Neutrophil (primary cell): ENCODE measurements around the gene TMEM97.

Source experiments
- H3K27ac ChIP-seq: fragments of 200-600 bp; sonication (generic); 2 replicates; pipeline ENCODE4 v1.5.1; 2016; ENCODE audit warnings: mild to moderate bottlenecking, moderate library complexity
- H3K27me3 ChIP-seq: fragments of 200-600 bp; sonication (generic); 2 replicates; pipeline ENCODE4 v1.6.0; 2016; ENCODE audit warnings: mild to moderate bottlenecking
- H3K36me3 ChIP-seq: fragments of 200-600 bp; sonication (generic); 2 replicates; pipeline ENCODE4 v1.5.1; 2017
- H3K4me1 ChIP-seq, 2 experiments: fragments of 200-600 bp in 1 of 2; sonication (generic) in 1 of 2; 1 replicate in 1 of 2; 2 replicates in 1 of 2; pipeline versions ENCODE4 v1.5.1 to v1.6.1; 2013 to 2016; ENCODE audit warnings: low read depth in 1 of 2, low read length in 1 of 2, mild to moderate bottlenecking in 1 of 2, moderate library complexity in 1 of 2; ENCODE audit not compliant: control insufficient read depth in 1 of 2, insufficient read depth in 1 of 2
- H3K4me3 ChIP-seq, 2 experiments: fragments of 200-600 bp in 1 of 2; sonication (generic) in 1 of 2; 1 replicate in 1 of 2; 2 replicates in 1 of 2; pipeline ENCODE4 v1.5.1; 2013 to 2016; ENCODE audit warnings: low read depth in 1 of 2, low read length in 1 of 2, mild to moderate bottlenecking in 1 of 2, moderate library complexity in 1 of 2
- H3K9me3 ChIP-seq: fragments of 200-600 bp; sonication (generic); 2 replicates; pipeline ENCODE4 v1.5.1; 2016
- CTCF ChIP-seq: fragments of 200-600 bp; sonication (generic); IDR thresholded peaks from 2 replicates; pipeline ENCODE4 v1.5.1; 2016; ENCODE audit warnings: antibody characterized with exemption

The TMEM97 gene

DNA sequence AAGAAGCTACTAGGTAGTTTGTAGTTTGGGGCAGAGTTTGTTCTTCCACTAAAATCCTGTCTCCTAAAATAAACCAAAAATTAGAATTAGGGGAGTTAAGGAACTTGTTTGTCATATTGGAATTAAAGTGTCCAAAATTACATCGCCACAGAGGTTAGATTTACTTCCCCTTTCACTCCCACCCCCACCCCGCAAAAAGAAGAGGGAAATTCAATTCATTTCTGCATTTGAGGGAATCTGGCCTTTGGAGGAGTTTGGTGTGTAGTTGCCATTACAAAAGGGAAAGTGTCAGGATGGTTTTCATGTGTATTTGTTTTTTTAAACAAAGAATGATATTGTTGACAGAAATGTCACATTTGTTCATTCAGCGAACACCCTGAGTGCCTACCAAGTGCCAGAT, 5.8 kb downstream of the TMEM97 start:
- H3K36me3 ChIP-seq, result peaks cover 26% of the 10 kb centered on the region

DNA sequence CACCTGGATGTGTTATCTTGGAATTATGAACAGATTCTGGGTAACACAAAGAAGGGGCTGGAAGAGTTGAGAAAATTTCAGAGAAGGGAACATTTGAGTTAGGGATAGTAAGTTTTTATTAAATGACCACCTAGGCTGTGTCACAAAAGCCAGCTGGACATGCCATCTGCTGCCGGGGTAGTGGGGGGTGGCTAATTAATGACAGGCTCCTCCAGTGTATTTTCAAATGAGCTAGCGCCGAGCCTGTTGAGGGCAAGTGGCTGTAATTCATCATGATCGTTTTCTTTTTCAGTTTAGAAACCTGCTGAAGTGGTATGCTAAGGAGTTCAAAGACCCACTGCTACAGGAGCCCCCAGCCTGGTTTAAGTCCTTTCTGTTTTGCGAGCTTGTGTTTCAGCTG, 6.2 kb downstream of the TMEM97 start:
- Histone ChIP-seq H3K27ac (no peak overlapping the region), H3K9me3 (no peaks in the 10 kb centered on the region), H3K27me3 (no peaks in the 10 kb centered on the region), H3K4me1 (peaks cover 0 to 3% of the 10 kb centered on the region in 2 experiments), H3K36me3 (peaks cover 28% of the 10 kb centered on the region), H3K4me3 (no peak overlapping the region)
- no peak for TF ChIP-seq CTCF

More for the DNA sequence above, 5.8 kb downstream of the TMEM97 start:
- H3K4me1 ChIP-seq, result peaks cover under 1 to 4% of the 10 kb centered on the region in 2 experiments
- no peak for TF ChIP-seq CTCF
- no peaks in the 10 kb centered on the region for H3K27me3 ChIP-seq
- H3K4me3 ChIP-seq, result no peak overlapping the region
- H3K27ac ChIP-seq, result no peak overlapping the region
- H3K9me3 ChIP-seq, result no peaks in the 10 kb centered on the region

GRCh38 chr17:28326114-28326513, 7.1 kb downstream of the TMEM97 start:
- Histone ChIP-seq H3K36me3 (peaks cover 37% of the 10 kb centered on the region), H3K27me3 (no peaks in the 10 kb centered on the region), H3K9me3 (no peaks in the 10 kb centered on the region), H3K27ac (no peak overlapping the region), H3K4me3 (no peak overlapping the region), H3K4me1 (peaks cover 0 to 3% of the 10 kb centered on the region in 2 experiments)
- TF ChIP-seq CTCF, result no peak

DNA sequence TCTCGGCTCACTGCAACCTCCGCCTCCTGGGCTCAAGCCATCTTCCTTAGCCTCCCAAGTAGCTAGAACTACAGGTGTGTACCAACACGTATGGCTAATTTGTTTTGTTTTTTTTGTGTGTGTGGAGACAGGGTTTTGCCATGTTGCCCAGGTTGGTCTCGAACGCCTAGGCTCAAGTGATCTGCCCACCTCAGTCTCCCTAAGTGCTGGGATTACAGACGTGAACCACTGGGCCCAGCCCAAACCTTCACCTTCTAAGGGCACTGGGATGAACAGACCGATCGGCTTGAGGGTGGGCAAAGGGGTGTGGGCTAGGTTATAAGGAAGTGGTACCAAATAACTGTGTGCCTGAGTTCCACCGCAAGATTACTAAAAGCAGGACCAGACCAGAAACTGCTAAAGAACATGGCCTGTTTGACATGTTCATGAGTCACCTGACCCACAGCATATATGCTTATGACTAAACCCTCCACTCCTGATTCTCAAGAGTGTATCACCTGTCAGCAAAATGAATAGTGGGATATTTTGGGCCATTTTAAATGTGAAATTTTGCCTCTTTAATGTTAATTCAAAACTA, 8.1 kb downstream of the TMEM97 start:
- Histone ChIP-seq H3K27ac (no peak overlapping the region), H3K36me3 (peaks cover 47% of the 10 kb centered on the region), H3K27me3 (no peaks in the 10 kb centered on the region), H3K4me1 (peaks cover 0 to 3% of the 10 kb centered on the region in 2 experiments), H3K4me3 (no peak overlapping the region), H3K9me3 (no peaks in the 10 kb centered on the region)
- no peak for TF ChIP-seq CTCF

GRCh38 chr17:28327709-28328108, 8.7 kb downstream of the TMEM97 start:
- Histone ChIP-seq H3K27me3 (no peaks in the 10 kb centered on the region), H3K9me3 (no peaks in the 10 kb centered on the region), H3K4me1 (peaks cover 2 to 8% of the 10 kb centered on the region in 2 experiments), H3K27ac (no peak overlapping the region), H3K36me3 (peaks cover 48% of the 10 kb centered on the region), H3K4me3 (no peak overlapping the region)
- no peak for TF ChIP-seq CTCF
